VCaP (cell line): ENCODE results near the gene TCN2.

Source experiments
- H3K27ac ChIP-seq: fragments of 450-650 bp; 2 replicates; pipeline ENCODE4 v1.5.1; 2017
- TF ChIP-seq, protein P1 (sequence below): fragments of 450-650 bp; conservative IDR thresholded peaks from 2 replicates; pipeline ENCODE4 v1.5.1; 2017; ENCODE audit warnings: mild to moderate bottlenecking, moderate library complexity

Gene TCN2

DNA sequence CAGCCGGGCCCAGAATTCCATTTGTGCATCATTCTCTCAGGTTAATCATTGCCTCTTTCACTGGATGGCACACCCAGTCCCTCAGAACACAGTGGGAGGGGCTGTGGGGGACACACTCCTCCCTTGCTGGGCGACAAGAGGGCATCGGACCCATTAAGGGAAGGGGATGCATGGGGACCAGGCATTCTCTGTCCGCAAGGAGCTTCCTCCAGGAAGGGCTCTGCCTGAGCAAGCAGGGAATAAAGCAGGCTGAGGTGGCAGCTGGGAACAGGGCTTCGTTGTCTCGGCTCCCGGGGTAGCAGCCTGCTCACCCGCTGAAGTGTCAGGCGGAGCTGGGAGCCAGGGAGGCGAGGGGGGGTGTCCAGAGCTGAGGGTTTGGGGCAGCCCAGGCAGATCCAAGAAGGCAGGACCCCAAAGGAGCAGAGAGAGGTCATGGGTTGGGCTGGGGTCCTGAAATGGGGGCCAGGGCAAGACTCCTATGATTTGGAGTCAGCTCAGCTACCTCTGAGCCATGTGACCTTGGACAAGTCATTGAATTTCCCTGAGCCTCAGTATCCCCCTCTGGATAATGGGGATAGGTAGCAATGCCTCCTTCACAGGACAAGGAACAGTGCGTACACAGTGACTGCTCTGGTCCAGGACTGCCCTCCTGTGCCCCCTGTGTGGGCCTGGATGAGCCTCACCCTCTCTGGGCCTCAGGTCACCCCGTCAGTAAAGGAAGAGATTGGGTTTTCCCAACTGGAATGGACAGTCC is 34.0 kb upstream of the TCN2 start:
- no peak overlapping the region for H3K27ac ChIP-seq
- TF ChIP-seq, protein P1, sequence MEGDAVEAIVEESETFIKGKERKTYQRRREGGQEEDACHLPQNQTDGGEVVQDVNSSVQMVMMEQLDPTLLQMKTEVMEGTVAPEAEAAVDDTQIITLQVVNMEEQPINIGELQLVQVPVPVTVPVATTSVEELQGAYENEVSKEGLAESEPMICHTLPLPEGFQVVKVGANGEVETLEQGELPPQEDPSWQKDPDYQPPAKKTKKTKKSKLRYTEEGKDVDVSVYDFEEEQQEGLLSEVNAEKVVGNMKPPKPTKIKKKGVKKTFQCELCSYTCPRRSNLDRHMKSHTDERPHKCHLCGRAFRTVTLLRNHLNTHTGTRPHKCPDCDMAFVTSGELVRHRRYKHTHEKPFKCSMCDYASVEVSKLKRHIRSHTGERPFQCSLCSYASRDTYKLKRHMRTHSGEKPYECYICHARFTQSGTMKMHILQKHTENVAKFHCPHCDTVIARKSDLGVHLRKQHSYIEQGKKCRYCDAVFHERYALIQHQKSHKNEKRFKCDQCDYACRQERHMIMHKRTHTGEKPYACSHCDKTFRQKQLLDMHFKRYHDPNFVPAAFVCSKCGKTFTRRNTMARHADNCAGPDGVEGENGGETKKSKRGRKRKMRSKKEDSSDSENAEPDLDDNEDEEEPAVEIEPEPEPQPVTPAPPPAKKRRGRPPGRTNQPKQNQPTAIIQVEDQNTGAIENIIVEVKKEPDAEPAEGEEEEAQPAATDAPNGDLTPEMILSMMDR = no peak

- no peak overlapping the region for H3K27ac ChIP-seq
- TF ChIP-seq, protein P1 = no peak
Measured at GRCh38 chr22:30573594-30574094, 33.3 kb upstream of the TCN2 start.

DNA sequence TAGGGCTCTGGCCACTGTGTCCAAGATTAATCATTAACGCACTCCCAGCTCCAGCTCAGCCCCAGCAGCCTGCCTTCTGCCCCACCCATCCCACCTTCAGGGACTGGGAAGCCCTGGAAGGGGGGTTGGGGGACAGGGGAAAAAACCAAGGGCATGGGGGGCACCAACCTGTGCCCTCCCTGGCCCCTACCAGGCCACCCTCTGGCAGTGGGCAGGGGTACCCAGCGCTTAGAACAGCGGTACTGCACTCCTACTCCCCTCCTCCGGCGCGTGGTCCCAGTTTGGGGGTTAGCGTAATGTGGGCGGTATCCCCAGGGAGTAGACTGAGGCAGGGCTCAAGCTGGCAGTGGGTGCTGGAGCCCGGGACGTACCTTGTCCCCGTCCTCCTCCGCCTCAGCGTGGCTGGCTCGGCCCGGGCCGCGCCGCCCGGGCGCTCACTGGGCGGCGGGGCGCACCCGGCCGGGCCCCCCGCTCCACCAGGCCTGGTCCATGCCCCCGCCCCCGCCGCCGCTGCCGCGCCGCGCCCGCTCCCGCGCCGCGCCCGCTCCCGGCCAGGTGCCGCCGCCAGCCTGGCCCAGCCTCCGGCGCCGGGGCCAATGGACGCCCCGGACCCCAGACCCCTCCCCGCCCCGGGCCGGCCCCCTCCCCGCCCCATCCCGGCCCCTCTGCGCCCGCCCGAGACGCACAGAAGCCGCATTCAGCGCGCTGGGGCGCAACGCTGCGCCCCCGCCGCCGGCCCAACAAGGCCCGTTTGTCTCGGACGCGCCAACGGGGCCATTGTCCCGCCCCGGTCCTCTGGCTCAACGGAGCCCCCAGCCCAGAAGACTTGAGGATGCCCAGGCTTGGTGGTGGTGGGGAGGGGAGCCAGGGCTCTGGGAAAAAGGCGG is 32.6 kb upstream of the TCN2 start, which contains the start of gene GAL3ST1:
Gene GAL3ST1 (minus strand): TSS at position 571 of the 887 bp plus-strand sequence. CDS start 17,273 bp downstream, outside the sequence.
- TF ChIP-seq, protein P1 = no peak
- 0 out of 2 replicates have a peak within 1 kb of the TSS, but pooled peaks have one; percentile 49 for H3K27ac ChIP-seq

DNA sequence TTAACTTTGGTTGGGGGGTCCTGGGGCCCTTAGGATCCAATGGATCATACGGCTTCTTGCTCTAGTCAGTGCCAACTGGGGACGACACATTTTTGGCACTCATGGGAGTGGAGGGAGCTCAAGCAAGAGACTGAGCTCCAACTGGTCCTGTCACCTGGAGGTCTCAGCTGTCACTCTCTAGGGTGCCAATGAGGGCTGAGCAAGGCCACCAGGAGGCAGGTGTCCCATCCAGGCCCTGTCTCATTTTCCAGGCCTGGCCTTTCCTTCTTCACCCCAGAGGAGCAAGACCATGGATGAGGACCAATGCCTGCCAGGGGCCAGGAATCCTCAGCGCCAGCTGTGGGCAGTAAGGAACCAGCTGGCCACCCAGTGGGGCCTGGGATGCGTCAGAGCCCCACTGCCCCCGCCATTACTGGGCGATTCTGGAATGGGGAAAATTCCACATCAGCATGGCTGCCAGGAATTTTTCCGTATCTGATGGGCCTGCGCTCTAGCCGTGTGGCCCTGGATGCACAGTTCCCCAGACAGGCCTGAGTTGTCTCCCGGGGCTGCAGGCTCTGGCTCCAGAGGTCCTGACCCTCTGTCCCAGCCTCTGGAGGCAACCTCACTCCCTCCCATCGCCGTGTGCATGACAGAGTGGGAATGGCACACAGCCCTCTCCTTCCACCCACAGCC is 31.8 kb upstream of the TCN2 start:
- 0 out of 2 replicates have a peak overlapping the region, but pooled peaks have one; percentile 49 for H3K27ac ChIP-seq
- TF ChIP-seq, protein P1 = no peak

- TF ChIP-seq, protein P1 = no peak
Measured at GRCh38 chr22:30575859-30576258, 31.1 kb upstream of the TCN2 start.

DNA sequence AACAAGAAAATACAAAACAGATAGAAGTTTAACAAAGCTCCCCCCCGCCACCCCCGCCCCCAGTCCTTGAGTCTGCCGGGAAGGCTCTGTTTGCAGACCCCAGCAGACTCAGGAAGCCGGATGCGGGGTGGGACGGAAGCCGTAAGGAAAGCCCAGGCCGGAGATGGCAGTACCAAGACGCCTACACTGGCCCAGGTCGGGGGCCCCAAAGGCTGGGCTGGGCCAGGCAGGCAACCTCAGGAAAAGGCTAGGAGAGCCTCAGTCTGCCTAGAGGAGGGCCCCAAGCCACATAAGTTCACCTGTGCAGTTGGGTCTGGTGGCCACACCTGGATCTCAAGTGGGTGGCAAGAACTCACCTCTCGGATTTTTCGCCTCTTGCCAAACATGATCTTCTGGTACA is 28.5 kb upstream of the TCN2 start:
- TF ChIP-seq, protein P1 = no peak
- H3K27ac ChIP-seq = no peak overlapping the region

More at GRCh38 chr22:30575859-30576258, 31.1 kb upstream of the TCN2 start:
- peak overlapping the region; percentile 49; the same call in 1 of the 2 replicates for H3K27ac ChIP-seq

DNA sequence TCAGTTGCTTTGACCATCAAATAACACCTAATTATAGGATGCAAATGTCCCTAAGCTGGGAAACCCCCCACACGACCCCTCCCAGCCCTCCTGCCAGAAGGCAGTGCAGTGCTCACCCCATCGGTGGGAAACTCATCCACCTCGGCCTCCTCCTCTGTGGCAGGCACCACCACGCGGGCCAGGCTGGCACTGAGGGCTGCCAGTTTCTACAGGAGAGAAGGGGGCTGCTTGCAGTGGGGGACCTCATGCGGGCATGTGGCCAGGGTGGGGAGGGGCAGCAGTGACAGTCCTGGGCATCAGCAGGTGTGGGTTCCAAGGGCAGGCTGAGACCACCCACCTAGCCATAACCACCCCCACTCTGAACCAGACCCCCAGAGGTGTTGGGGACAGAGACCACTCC is 26.1 kb upstream of the TCN2 start:
- H3K27ac ChIP-seq = no peak overlapping the region
- TF ChIP-seq, protein P1 = no peak
